Tibial nerve (tissue), 4 donors: Measurements from ENCODE around the gene QRSL1.

Source experiments
- CTCF ChIP-seq, 5 experiments: fragments of 200-600 bp in 3 of 5; fragments of 450-650 bp in 2 of 5; sonication (generic) in 3 of 5; IDR thresholded peaks; one replicate each; pipeline ENCODE4 v1.5.1; 2016 to 2019; ENCODE audit warnings: antibody characterized with exemption in 5 of 5, mild to moderate bottlenecking in 3 of 5, moderate library complexity in 2 of 5
- EP300 ChIP-seq, 2 donors: sonication (generic); formaldehyde crosslinking; IDR thresholded peaks; one replicate each; pipeline ENCODE4 v1.6.1; 2017; ENCODE audit warnings: antibody characterized with exemption in 2 of 2, mild to moderate bottlenecking in 1 of 2
- POLR2A ChIP-seq, 2 donors: fragments of 450-650 bp; IDR thresholded peaks; one replicate each; pipeline ENCODE4 v1.6.1; 2017; ENCODE audit warnings: antibody characterized with exemption in 2 of 2, mild to moderate bottlenecking in 2 of 2, moderate library complexity in 2 of 2

- TF ChIP-seq POLR2A (IDR thresholded peaks at IDR 0.05) = no peak
- no peak for TF ChIP-seq CTCF (IDR thresholded peaks at IDR 0.05)
- TF ChIP-seq EP300 (IDR thresholded peaks at IDR 0.05) = no peak
These were observed 73.2 kb downstream of the QRSL1 start for GRCh38 chr6:106702451-106703110.
